GM18508 (cell line): ENCODE results near the gene TCEAL7.

Experiments
- ATAC-seq: cut with Tn5 transposase; IDR thresholded peaks from one replicate; pipeline ENCODE4 v1.9.1; 2021; ENCODE audit warnings: moderate number of reproducible peaks; ENCODE audit not compliant: insufficient read depth, unreplicated experiment

Gene TCEAL7

GRCh38 chrX:103363046-103363445, 33.0 kb downstream of the TCEAL7 start:
- ATAC-seq = no peak

GRCh38 chrX:103367502-103367901, 37.5 kb downstream of the TCEAL7 start:
- ATAC-seq = no peak

GRCh38 chrX:103369479-103369878, 39.4 kb downstream of the TCEAL7 start:
- ATAC-seq = no peak

GRCh38 chrX:103372886-103373285, 42.8 kb downstream of the TCEAL7 start:
- no peak for ATAC-seq

- no peak for ATAC-seq
Measured at GRCh38 chrX:103373581-103373980, 43.5 kb downstream of the TCEAL7 start.

- ATAC-seq = no peak
Measured at GRCh38 chrX:103376118-103376978, 46.3 kb downstream of the TCEAL7 start, which contains the start of gene BEX3. BEX3 (plus strand) TSS chrX:103376538; CDS start chrX:103377522, 984 bp downstream.

GRCh38 chrX:103376979-103377324, 46.9 kb downstream of the TCEAL7 start:
- no peak for ATAC-seq

- no peak for ATAC-seq
Measured at GRCh38 chrX:103378990-103379389, 49.0 kb downstream of the TCEAL7 start.
